Fibroblast of skin of scalp (primary cell): ENCODE measurements around the gene ZNF606.
"Not testable (repeated sequence)": the region's sequence is repeated elsewhere in the genome, so short reads cannot be mapped to it uniquely, and the experiment has no call there.

Experiments
- DNase-seq: peaks from one replicate; pipeline ENCODE4 v3.0.0-alpha.2; 2013

The ZNF606 gene

DNA sequence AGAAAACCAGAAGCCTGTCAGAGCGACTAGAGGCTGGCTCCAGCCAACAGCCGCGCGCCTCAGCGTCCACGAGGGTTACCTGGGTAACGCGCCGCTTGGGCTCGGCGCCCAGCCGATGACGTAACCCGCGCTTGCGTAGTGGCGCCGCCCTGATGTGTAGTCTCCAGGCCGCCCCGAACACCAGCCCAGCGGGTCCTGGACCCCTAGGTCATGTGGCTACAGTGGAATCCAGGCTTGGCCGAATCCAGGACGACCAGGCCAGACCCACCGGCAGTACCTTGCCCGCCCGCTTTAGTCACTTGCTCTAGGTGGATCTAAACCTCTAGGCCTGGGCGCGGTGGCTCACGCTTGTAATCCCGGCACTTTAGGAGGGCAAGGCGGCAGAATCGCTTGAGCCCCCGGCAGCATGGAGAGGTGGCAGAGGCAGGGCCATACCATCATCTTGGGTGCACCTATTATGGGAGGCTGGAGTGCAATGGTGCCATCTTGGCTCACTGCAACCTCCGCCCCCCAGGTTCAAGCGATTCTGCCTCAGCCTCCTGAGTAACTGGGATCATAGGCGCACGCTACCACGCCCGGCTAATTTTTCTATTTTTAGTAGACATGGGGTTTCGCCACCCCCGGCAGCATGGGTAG is 7.2 kb upstream of the ZNF606 start:
- DNase-seq: peak; percentile 82

DNA sequence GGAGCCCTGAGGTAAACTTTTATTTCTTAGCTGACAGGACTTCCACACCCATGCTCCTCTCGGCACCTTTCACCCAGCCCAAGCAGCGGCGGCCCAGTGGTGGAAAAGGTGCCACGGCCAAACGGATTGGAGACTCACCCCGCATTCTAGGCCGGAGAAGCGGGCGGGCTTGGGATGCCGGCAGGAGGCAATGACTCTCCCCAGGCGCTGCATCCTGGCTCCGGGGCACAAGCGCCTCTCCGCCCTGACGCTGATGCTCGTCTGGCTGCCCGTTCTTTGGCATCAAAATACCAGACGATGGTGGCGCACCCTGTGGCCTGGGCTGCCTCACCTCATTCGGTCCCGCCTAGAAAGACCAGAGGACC is 6.7 kb upstream of the ZNF606 start:
- no peak for DNase-seq

GRCh38 chr19:58008877-58009276 is 6.3 kb upstream of the ZNF606 start:
- DNase-seq: not testable (repeated sequence)

DNA sequence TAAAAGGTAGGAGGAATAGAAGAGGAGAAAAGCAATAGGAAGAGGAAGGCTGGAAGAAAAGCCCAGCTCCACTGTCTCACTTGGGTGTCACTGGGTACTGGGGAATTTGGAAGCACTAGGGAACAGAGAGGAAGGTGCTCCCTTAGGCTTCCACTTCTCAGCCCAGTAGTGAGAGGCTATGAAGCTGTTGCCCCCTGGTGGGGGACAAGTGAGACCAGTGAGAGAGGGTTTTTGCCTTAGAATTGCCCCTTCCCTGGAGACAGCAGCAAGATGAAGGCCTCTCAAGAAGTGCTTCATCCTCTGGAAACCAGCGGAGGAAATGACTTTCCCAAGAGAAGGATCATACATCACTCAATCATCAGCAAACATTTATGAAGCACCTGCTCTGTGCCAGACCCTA is 4.7 kb upstream of the ZNF606 start:
- no peak for DNase-seq

DNA sequence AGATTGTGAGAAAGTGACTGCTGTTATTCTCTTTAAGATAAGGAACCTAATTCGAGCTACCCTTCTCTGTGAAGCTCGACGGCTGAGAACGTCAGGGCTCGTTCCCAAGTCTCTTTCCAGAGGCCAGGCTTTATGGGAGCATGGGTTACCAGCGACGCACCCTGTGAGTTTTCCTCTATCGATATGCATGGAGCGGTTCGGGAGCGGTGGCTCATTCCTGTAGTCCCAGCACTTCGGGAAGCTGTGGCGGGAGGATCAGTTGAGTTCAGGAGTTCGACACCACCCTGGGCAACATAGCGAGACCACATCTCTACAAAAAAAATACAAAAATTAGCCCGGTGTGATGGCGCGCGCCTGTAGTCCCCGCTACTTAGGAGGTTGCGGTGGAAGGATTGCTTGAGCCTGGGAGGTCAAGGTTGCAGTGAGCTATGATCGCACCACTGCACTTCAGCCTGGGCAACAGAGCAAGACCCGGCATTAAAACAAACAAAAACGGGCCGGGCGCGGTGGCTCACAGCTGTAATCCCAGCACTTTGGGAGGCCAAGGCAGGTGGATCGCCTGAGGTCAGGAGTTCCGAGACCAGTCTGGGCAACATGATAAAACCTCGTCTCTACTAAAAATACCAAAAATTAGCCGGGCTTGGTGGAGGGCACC is 681 bp upstream of the ZNF606 start:
- DNase-seq: no peak

DNA sequence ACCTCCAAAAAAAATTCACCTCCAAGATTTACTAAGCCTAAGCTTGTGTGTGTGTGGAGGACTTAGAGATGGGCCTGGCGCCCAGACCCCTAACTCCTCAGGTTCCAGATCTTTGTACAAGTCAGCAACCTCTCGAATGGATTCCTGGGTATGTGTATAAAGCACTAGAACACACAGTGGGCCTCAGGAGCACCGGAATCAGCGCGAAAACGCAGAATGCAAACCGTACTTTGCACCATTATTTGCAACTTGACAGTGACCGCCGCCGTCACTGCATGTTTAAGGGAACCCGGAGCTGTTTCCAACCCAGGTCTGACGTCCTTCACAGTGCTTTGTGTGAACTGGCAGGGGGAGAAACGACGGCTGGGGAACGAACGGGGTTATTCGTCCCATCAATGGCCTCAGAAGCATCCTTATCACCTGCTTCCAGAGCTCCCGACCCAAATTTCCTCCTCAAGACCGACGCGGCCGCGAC is 688 bp downstream of the ZNF606 start:
- peak; percentile 6 for DNase-seq

DNA sequence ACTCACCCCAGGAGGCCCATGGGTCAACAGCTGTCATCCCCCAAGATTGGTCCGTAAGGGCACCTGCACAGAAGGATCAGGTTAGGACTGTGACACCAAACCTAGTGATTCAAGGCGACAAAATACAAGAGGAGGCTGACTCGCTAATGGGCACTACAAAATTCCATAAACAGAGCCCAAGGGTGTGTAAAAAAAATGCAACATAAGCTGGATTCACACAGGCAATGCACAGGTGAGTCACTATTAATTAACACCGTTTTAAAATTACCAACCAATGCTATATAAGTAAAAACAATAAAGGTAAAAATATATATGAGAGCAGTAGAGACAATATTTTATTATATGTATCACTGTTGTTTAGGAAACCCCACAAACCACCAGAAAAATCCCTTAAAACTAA is 1.9 kb downstream of the ZNF606 start:
- DNase-seq: no peak

DNA sequence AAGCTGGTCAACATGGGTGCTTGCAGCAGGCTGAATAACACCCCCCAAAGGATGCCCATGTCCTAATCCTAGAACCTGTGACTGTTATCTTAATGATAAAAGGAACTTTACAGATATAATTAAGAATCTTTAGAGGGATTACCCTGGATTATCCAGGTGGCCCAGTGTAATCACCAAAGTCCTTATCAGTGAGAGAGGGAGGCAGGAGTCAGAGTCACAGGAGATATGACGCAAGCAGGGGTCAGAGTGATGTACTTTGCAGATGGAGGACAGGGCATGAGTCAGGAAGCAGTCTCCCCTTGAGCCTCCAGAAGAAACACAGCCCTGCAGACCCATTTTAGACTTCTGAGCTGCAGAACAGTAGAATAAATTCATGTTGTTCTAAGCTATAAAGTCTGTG is 9.8 kb downstream of the ZNF606 start:
- DNase-seq: no peak

- no peak for DNase-seq
Observed at GRCh38 chr19:57978586-57979289, 23.9 kb downstream of the ZNF606 start.

GRCh38 chr19:57974434-57974833 is 28.2 kb downstream of the ZNF606 start, which contains the start of gene C19orf18:
TSS of gene C19orf18 (minus strand) at chr19:57974534. CDS start at chr19:57974432, 102 bp downstream.
- no peak for DNase-seq

GRCh38 chr19:57964761-57965160 is 37.9 kb downstream of the ZNF606 start:
- no peak for DNase-seq

GRCh38 chr19:57961785-57962184 is 40.8 kb downstream of the ZNF606 start:
- no peak for DNase-seq

GRCh38 chr19:57954996-57955395 is 47.6 kb downstream of the ZNF606 start:
- DNase-seq: no peak

DNA sequence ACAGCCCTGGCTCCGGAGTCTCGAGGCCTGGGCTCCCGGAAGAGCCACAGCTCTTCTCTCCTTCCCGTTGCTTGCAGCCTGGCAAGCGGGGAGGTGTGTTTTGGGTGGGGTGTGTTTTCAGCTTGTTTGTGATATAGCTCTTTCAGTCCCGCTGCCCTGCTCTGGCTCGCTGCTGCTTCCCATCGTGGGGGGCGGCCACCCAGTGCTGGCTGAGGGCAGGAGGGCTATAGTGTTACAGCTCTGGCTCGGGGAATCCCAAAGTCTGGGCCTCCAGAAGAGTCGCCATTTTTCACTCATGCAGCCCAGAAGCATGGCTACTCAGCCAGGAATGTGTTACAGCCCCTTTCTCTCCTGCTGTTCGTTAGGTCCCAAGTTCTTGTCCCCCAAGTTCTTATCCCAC is 52.9 kb downstream of the ZNF606 start:
- DNase-seq: no peak

- DNase-seq: no peak
Observed at GRCh38 chr19:57949296-57949695, 53.3 kb downstream of the ZNF606 start.

DNA sequence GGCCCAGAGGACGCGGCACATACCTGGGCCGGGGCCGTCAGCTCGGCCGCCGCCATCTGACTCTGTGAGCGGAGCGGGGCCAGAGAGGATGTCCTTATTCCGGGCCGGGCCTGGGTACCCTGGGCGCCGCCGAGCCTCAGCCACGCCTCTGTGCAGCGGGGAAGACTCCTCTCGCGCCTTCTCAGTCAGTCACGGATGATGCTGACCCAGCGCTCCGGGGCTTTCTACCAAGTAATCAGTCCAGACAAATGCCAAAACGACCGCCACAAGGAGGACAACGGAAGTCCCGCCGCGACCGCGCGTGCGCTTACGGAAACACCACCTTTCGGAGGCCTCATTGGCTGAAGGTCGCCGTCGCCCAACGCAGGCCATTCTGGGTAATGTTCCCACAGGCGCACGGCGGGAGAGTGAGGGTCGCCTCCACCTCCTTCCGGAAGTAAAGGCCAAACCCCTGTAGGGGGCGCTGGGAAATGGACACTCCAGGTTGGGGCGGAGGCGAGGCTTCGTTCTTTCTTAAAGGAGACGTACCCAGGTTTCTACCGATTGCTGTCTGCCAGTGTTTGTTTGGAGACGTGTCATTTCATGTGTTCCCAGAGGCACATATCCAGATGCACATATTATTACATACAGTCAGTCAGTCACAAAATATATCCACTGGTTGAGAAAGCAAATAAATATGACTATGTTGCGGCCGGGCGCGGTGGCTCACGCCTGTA is 55.0 kb downstream of the ZNF606 start, which contains the start of gene ZNF256:
Gene ZNF256, minus strand, starts transcription at position 288 of the 716 bp plus-strand sequence. Its CDS starts 232 bp downstream, at position 56.
- DNase-seq: peak; percentile 95

DNA sequence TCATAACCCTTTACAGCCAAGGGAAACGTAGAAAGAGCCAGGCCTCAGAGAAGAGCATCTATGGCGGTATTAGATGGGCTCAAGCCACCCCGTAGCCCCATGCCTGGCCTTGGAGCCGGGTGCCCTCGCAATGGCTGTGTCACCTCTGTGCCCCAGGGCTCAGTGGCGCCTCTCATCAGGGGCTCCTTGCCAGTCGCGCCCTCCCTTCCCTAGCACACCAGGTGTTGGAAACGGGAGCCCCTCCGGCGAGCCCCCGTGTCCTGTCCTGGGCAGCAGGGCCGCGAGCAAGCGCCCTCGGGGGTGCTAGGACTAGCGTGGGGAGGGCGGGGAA is 55.6 kb downstream of the ZNF606 start:
- DNase-seq: no peak

DNA sequence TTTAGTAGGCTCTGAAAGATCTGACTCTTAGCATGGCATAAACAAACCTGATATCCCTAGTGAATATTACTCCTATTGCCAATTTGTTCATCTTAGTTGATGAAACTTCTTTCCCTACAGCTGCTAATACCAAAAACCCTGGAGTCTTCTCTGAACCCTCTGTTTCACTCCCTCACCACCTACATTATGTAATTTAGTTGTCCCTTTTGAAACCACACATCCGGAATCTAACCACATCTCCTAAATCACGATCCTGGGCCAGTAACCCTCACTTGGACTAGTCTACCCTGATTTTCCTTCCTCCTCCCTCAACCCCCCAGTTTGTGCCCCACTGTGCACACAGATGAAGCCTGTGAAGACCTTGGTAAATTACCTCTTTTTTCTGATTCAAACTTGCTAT is 56.3 kb downstream of the ZNF606 start:
- DNase-seq: no peak

DNA sequence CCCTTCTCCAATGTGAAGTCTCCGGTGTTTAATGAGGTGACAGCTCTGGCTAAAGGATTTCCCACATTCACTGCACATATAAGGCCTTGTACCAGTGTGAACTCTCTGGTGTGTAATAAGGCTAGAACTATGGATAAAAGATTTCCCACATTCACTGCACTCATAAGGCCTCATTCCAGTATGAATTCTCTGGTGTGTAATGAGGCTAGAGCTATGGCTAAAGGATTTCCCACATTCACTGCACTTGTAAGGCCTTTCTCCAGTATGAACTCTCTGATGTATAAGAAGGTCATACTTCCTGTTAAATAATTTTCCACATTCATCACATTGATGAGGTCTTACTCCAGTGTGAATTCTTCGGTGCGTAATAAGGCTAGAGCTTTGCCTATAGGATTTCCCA is 61.0 kb downstream of the ZNF606 start:
- DNase-seq: no peak

DNA sequence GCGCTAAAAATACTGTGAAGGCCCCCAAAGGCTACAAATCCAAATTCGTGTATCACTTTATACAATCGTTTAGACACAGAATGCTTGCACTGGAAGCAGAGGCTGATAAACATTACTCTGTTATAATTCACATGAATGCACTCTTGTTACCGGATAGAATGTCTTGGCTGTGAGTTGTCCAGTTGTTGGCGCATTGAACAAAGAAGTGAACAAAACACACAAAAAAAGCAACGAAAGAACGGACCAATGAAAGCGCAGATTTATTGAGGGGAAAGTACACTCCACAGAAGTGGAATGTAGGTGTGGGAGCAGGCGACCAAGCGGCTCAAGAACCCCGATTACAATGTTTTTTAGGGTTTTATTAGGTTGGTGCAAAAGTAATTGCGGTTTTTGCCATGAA is 66.9 kb downstream of the ZNF606 start:
- DNase-seq: no peak

GRCh38 chr19:57934820-57935665 is 67.6 kb downstream of the ZNF606 start, which contains the start of gene ZNF418:
TSS of gene ZNF418 (minus strand) at chr19:57935402. CDS start at chr19:57933822, 1,580 bp downstream.
- DNase-seq: peak; percentile 87

GRCh38 chr19:57927587-57927986 is 75.0 kb downstream of the ZNF606 start:
- DNase-seq: no peak
